Measurements from ENCODE around the gene PCNX2. TPM values are rescaled to one million over a fixed set of nuclear protein-coding genes. Genes with fewer than 3 reads are reported as not detected.

PCNX2 gene
- total RNA-seq, 1 experiment from 2014 or later = 96.2 TPM

DNA sequence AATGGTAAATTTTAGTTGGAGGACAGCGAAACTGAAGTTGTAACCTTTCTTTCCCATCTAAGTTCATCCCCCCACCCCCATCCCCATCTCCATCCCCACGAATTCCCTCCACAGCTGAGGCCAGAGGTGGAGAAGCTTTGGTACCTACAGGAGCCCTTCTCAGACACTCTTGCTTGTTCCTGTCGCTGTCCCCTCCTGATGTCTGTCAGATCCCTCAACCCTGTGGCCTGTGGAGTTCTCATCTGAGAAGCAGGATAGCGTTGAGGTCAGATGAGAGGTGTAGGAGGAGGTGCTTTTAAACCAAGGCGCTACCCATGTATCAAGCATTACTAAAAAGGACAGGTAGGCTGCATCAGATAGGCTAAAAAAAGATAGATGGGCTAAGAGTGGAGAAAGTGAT lies 344.3 kb downstream of the PCNX2 start:
- H3K27ac ChIP-seq (ENCODE audit: low read length) = peak overlapping the region; percentile 68
- DNase-seq = peak; percentile 73
- H2AFZ ChIP-seq (ENCODE audit: low read length) = peak overlapping the region; percentile 86; the same call in 1 of the 2 replicates

DNA sequence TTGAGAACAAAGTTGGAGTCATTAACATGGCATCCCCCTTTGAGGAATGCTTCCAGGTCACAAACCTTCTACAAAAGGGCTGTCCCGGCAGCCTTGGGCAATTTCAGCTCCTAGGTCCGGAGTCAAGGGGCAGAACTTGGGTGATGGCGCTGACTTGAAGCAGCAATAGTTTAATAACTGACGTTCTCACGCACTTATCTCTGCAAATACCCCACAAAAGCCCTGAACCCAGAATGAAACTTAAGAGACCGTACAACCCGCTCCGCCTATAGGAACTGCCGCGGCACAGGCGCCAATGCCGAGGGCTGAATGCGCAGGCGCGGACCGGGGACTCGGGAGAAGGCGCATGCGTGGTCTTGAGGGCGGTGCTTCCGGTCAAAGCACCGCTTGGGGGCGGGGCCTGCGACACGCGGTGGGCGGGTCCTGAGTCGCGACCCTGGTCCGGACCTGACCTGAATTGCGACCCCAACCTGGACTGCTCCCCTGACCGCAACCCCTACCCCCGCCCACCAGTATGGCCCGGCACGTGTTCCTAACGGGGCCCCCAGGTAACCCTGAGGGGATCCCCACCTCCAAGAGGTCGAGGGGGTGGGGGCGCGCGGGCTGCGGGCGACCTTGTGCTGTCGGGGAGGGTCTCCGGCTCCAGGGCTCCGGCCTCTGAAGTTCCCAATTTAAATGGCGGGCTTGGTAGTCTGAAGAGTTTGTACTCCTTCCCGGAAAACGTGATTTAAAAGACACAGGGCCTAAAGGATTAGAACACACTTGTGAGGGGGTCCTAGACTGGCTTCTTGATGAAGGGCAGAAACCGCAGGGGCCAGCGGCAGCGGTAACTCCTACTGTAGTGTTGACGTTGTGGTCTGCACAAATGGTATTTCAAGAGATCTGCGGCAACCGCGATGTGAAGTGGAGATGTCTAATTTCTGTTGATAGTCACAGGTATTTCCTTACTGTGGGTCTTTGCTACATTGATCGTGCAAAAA lies 345.0 kb downstream of the PCNX2 start, which contains the start of gene NTPCR:
NTPCR (plus strand) TSS at position 415 of the 980 bp plus-strand sequence; CDS start at position 515, 100 bp downstream.
- peak within 1 kb of the TSS; percentile 68 for H3K27ac ChIP-seq (ENCODE audit: low read length)
- no peaks in the 10 kb centered on the region for H3K9me3 ChIP-seq (ENCODE audit: low read length)
- peak; percentile 98 for DNase-seq
- H3K36me3 ChIP-seq (ENCODE audit: insufficient read depth, low read length) = no peaks in the 10 kb centered on the region; the same call in 1 of the 2 replicates
- H2AFZ ChIP-seq (ENCODE audit: low read length) = peak within 1 kb of the TSS; percentile 86
- peak within 1 kb of the TSS; percentile 87 for H3K4me2 ChIP-seq (ENCODE audit: low read depth, low read length, poor library complexity, severe bottlenecking)
- peak within 1 kb of the TSS; percentile 75 for H3K4me3 ChIP-seq (ENCODE audit: low read length)
- H4K20me1 ChIP-seq (ENCODE audit: insufficient read depth, low read depth, low read length) = no peaks in the 10 kb centered on the region
- peak within 1 kb of the TSS; percentile 89 for H3K9ac ChIP-seq (ENCODE audit: low read length)
- H3K9me2 ChIP-seq (replicated peaks; ENCODE audit: insufficient read depth, low read length) = 0 out of 2 replicates have a peak, but pooled peaks cover 6% of the 10 kb centered on the region
- H3K27me3 ChIP-seq (ENCODE audit: low read length) = no peaks in the 10 kb centered on the region
- peaks cover 43% of the 10 kb centered on the region for H3K4me1 ChIP-seq (ENCODE audit: low read length)
- H3K79me2 ChIP-seq (ENCODE audit: low read length) = peaks cover 53% of the 10 kb centered on the region

More for the DNA sequence above, 344.3 kb downstream of the PCNX2 start:
- H3K4me1 ChIP-seq (ENCODE audit: low read length) = peaks cover 43% of the 10 kb centered on the region
- peaks cover 60% of the 10 kb centered on the region for H3K79me2 ChIP-seq (ENCODE audit: low read length)
- no peaks in the 10 kb centered on the region for H4K20me1 ChIP-seq (ENCODE audit: insufficient read depth, low read depth, low read length)
- peak overlapping the region; percentile 75 for H3K4me3 ChIP-seq (ENCODE audit: low read length)
- H3K9me2 ChIP-seq (replicated peaks; ENCODE audit: insufficient read depth, low read length) = 0 out of 2 replicates have a peak, but pooled peaks cover 6% of the 10 kb centered on the region
- H3K9me3 ChIP-seq (ENCODE audit: low read length) = no peaks in the 10 kb centered on the region
- H3K9ac ChIP-seq (ENCODE audit: low read length) = peak overlapping the region; percentile 89
- peaks cover 3% of the 10 kb centered on the region; the same call in 1 of the 2 replicates for H3K36me3 ChIP-seq (ENCODE audit: insufficient read depth, low read length)
- peak overlapping the region; percentile 87 for H3K4me2 ChIP-seq (ENCODE audit: low read depth, low read length, poor library complexity, severe bottlenecking)
- no peaks in the 10 kb centered on the region for H3K27me3 ChIP-seq (ENCODE audit: low read length)

DNA sequence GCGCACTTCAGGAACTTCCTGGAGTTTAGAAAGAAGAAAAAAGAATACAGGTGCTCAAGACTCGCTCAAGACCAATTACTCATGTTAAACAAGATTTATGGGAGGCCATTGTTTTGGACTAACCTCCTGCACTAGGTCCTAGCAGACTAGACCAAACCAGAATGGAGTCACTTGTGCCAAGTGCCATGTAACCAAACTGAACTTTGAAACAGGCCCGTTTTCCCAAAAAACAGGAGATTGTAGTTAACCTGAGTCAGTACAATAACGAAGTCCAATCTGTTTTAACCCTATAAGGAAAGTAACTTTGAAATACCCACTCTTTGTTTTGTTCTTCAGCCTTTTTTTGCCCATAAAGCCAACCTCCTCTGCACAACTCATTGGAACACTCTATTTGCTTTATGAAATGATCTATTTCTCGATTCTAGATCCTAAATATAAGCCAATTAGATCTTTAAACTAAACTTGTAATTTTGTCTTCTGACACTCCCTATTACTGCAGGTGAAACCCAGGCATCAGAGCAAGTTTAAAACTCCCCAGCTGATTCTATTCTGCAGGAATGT lies 345.8 kb downstream of the PCNX2 start:
- no peaks in the 10 kb centered on the region for H3K27me3 ChIP-seq (ENCODE audit: low read length)
- H2AFZ ChIP-seq (ENCODE audit: low read length) = peak overlapping the region; percentile 46; the same call in 1 of the 2 replicates
- no peaks in the 10 kb centered on the region for H3K9me3 ChIP-seq (ENCODE audit: low read length)
- peak overlapping the region; percentile 48 for H3K27ac ChIP-seq (ENCODE audit: low read length)
- 0 out of 2 replicates have a peak, but pooled peaks cover 6% of the 10 kb centered on the region for H3K9me2 ChIP-seq (replicated peaks; ENCODE audit: insufficient read depth, low read length)
- H3K4me2 ChIP-seq (ENCODE audit: low read depth, low read length, poor library complexity, severe bottlenecking) = peak overlapping the region; percentile 87
- peak overlapping the region; percentile 89 for H3K9ac ChIP-seq (ENCODE audit: low read length)
- peak overlapping the region; percentile 75 for H3K4me3 ChIP-seq (ENCODE audit: low read length)
- no peak for DNase-seq
- peaks cover 45% of the 10 kb centered on the region for H3K79me2 ChIP-seq (ENCODE audit: low read length)
- H3K4me1 ChIP-seq (ENCODE audit: low read length) = peaks cover 43% of the 10 kb centered on the region
- H4K20me1 ChIP-seq (ENCODE audit: insufficient read depth, low read depth, low read length) = no peaks in the 10 kb centered on the region
- no peaks in the 10 kb centered on the region for H3K36me3 ChIP-seq (ENCODE audit: insufficient read depth, low read length)

DNA sequence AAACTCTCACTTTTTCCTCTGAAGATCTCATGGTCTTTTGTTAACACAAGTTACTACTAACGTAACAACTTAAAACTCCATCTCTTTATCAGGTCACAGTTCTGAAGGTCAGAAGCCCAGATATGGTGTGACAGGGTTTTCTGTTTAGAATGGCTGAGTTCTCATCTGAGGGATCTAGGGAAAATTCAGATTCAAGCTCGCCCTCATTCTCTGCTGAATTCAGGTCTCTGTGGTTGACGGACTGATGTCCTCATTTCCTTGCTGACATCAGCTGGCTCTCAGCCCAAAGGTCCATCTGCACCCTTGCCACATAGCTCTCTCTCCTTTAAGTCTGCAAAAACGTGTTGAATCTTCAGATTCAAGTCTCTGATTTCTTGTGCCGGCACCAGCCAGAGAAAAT lies 351.2 kb downstream of the PCNX2 start:
- H3K36me3 ChIP-seq (ENCODE audit: insufficient read depth, low read length) = no peaks in the 10 kb centered on the region
- H4K20me1 ChIP-seq (ENCODE audit: insufficient read depth, low read depth, low read length) = no peaks in the 10 kb centered on the region
- no peak overlapping the region for H2AFZ ChIP-seq (ENCODE audit: low read length)
- H3K4me1 ChIP-seq (ENCODE audit: low read length) = peaks cover 10% of the 10 kb centered on the region
- H3K27me3 ChIP-seq (ENCODE audit: low read length) = no peaks in the 10 kb centered on the region
- 0 out of 2 replicates have a peak, but pooled peaks cover 4% of the 10 kb centered on the region for H3K9me2 ChIP-seq (replicated peaks; ENCODE audit: insufficient read depth, low read length)
- H3K4me2 ChIP-seq (ENCODE audit: low read depth, low read length, poor library complexity, severe bottlenecking) = no peak overlapping the region
- no peak overlapping the region for H3K4me3 ChIP-seq (ENCODE audit: low read length)
- no peaks in the 10 kb centered on the region for H3K79me2 ChIP-seq (ENCODE audit: low read length)
- H3K27ac ChIP-seq (ENCODE audit: low read length) = no peak overlapping the region
- no peak overlapping the region for H3K9ac ChIP-seq (ENCODE audit: low read length)
- no peaks in the 10 kb centered on the region for H3K9me3 ChIP-seq (ENCODE audit: low read length)
- DNase-seq = no peak

DNA sequence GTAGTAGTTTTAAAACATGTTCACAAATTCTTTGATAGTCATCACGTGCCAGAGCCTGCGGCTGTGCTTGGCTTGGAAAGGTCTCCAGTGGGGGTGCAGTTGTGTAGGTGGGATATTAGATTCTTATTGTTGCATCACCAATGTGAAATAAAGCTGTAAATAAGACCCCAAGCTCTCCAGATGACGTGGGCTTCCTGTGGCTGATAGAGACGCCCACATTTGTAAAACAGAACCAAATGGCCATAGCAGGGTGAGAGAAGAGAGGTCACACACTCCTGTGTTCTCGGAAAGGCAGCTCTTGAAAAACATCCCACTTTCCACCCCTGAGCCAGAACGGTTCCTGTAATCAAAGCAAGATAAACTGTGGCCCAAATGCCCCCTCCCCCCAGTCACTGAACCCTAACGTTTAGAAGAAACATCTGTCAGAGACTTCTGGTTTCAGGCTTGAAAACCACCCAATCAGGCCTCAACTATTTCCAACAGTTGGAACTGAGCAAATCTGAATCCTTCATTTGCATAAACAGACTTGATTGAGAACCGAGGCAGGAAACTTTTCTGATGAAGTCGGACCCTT lies 351.8 kb downstream of the PCNX2 start:
- Histone ChIP-seq H3K79me2 (ENCODE audit: low read length) (no peaks in the 10 kb centered on the region), H3K9me3 (ENCODE audit: low read length) (no peaks in the 10 kb centered on the region), H3K27me3 (ENCODE audit: low read length) (no peaks in the 10 kb centered on the region), H3K4me3 (ENCODE audit: low read length) (no peak overlapping the region), H2AFZ (ENCODE audit: low read length) (no peak overlapping the region), H4K20me1 (ENCODE audit: insufficient read depth, low read depth, low read length) (no peaks in the 10 kb centered on the region), H3K9ac (ENCODE audit: low read length) (no peak overlapping the region), H3K27ac (ENCODE audit: low read length) (no peak overlapping the region), H3K4me1 (ENCODE audit: low read length) (peaks cover 8% of the 10 kb centered on the region), H3K36me3 (ENCODE audit: insufficient read depth, low read length) (no peaks in the 10 kb centered on the region), H3K9me2 (replicated peaks; ENCODE audit: insufficient read depth, low read length) (no peaks in the 10 kb centered on the region), H3K4me2 (ENCODE audit: low read depth, low read length, poor library complexity, severe bottlenecking) (no peak overlapping the region)
- no peak for DNase-seq

DNA sequence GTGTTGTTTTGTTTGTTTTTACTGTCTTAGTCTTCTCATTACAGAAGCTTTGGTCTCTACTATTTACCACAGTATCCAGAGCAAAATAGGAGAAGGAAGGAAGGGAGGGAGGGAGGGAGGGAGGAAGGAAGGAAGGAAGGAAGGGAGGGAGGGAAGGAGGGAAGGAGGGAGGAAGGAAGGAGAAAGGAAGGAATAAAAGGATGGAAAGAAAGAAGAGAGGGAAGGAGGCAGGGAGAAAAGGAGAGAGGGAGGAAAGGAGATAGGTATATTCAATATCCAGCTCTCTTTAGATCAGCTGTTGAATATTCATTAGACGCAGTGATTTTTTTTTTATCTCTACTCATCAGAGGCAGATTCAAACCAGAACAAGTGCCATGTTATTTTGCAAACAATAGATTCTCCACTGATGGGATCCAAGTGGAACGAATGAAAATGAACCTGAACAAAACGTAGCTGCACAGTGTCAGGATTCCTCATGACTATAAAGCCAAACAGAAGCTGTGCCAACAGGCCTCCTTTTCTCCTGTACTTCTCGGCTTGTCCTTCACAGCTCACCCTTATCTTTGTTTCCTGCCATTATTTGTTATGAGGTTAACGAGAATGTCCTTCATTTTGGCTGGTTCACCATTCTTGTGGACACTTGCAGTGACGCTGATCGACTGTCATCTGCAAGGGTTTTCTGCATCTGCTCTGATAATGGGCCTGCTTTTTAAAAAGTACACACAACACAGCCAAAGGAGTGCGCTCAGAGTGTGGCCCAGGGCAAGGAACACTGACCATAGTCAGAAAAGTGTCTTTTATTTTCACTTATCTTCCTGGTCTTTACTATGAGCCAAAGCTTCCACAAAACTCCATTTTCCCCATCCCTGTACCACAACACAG lies 352.9 kb downstream of the PCNX2 start:
- no peak for DNase-seq
- Histone ChIP-seq H3K9me2 (replicated peaks; ENCODE audit: insufficient read depth, low read length) (no peaks in the 10 kb centered on the region), H3K9ac (ENCODE audit: low read length) (no peak overlapping the region)

DNA sequence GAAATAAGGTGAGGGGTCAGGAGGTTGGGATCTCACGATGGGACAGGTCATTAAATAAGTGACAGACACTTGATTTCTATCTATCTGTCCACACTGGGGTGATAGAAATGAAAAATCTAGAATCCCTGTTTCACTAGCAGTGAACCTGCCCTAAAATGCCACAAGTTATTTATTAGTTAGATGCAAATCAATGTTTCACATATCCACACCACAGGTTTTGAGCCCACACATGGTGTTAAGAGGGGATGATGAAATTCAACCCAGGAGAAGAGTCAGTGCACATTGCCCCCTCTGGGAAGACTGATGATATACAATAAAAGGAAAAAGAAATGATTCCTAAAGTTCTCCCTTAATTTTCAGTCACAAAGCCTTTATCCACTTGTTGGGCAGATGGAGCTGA lies 355.3 kb downstream of the PCNX2 start:
- H3K27ac ChIP-seq (ENCODE audit: low read length) = no peak overlapping the region
- H3K4me1 ChIP-seq (ENCODE audit: low read length) = peaks cover 8% of the 10 kb centered on the region
- H3K9me2 ChIP-seq (replicated peaks; ENCODE audit: insufficient read depth, low read length) = no peaks in the 10 kb centered on the region
- no peak overlapping the region for H3K9ac ChIP-seq (ENCODE audit: low read length)
- no peaks in the 10 kb centered on the region for H3K36me3 ChIP-seq (ENCODE audit: insufficient read depth, low read length)
- DNase-seq = no peak
- H2AFZ ChIP-seq (ENCODE audit: low read length) = no peak overlapping the region
- no peaks in the 10 kb centered on the region for H3K9me3 ChIP-seq (ENCODE audit: low read length)
- no peak overlapping the region for H3K4me3 ChIP-seq (ENCODE audit: low read length)
- no peaks in the 10 kb centered on the region for H3K79me2 ChIP-seq (ENCODE audit: low read length)
- no peaks in the 10 kb centered on the region for H3K27me3 ChIP-seq (ENCODE audit: low read length)
- H3K4me2 ChIP-seq (ENCODE audit: low read depth, low read length, poor library complexity, severe bottlenecking) = no peak overlapping the region
- H4K20me1 ChIP-seq (ENCODE audit: insufficient read depth, low read depth, low read length) = no peaks in the 10 kb centered on the region

More for the DNA sequence above, 352.9 kb downstream of the PCNX2 start:
- Histone ChIP-seq H3K27me3 (ENCODE audit: low read length) (no peaks in the 10 kb centered on the region), H2AFZ (ENCODE audit: low read length) (no peak overlapping the region), H3K9me3 (ENCODE audit: low read length) (no peaks in the 10 kb centered on the region), H3K36me3 (ENCODE audit: insufficient read depth, low read length) (no peaks in the 10 kb centered on the region), H3K4me3 (ENCODE audit: low read length) (no peak overlapping the region), H3K79me2 (ENCODE audit: low read length) (no peaks in the 10 kb centered on the region), H3K27ac (ENCODE audit: low read length) (no peak overlapping the region), H3K4me2 (ENCODE audit: low read depth, low read length, poor library complexity, severe bottlenecking) (no peak overlapping the region), H3K4me1 (ENCODE audit: low read length) (peaks cover 8% of the 10 kb centered on the region), H4K20me1 (ENCODE audit: insufficient read depth, low read depth, low read length) (no peaks in the 10 kb centered on the region)

Data from Karpas-422 (cell line).